Measurements from ENCODE around the gene FHIT. TPM values are rescaled to one million over a fixed set of nuclear protein-coding genes. Genes with fewer than 3 reads are reported as not detected.
"Not testable (repeated sequence)": the region's sequence is repeated elsewhere in the genome, so short reads cannot be mapped to it uniquely, and the experiment has no call there.

Gene FHIT
- total RNA-seq, 4 donors from 2014 or later, result 7.5 to 20.1 (median 13.5) TPM

DNA sequence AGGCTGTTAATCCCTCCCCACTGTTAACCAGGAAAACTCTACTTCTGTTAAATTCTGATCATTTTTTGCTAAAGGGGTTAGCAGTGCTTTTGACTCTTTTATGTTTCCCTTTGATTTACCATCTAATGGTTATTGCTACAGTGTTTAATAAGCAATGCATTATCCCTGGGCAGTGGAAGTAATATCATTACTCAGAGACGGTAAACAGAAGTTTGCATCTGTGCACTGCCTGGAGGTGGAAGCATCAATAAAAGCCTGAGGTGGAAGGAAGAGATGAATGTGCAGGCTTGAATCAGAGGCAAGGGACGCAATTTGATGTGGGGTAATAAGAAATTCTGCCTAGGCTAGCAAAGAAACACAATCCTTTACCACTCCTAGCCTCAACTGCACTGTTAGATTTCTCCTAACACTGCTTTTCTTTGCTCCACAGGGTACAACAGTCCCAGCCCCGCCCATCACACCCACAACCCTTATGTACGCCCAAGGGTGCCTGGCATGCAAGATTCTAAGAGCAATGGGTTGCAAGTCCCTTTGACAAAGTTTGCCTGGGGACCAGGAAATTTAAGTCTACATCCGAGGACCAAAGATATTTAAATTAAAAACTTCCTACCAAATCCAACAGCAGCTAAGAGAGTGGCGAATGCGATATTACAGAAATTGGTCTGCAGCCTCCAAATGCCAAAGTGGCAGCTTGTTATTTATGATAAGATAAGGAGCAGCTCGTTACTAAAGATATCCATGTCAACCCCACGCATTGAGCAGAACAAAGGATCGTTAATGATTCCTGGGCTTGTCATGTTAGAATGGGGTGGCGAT lies 261.4 kb downstream of the FHIT start:
- no peaks in the 10 kb centered on the region for H3K9me3 ChIP-seq
- TF ChIP-seq POLR2AphosphoS5 (IDR thresholded peaks at IDR 0.05) (no peak), POLR2A (IDR thresholded peaks at IDR 0.05) (no peak), EP300 (IDR thresholded peaks at IDR 0.05; ENCODE audit: low read depth) (no peak)
- TF ChIP-seq, protein P1, sequence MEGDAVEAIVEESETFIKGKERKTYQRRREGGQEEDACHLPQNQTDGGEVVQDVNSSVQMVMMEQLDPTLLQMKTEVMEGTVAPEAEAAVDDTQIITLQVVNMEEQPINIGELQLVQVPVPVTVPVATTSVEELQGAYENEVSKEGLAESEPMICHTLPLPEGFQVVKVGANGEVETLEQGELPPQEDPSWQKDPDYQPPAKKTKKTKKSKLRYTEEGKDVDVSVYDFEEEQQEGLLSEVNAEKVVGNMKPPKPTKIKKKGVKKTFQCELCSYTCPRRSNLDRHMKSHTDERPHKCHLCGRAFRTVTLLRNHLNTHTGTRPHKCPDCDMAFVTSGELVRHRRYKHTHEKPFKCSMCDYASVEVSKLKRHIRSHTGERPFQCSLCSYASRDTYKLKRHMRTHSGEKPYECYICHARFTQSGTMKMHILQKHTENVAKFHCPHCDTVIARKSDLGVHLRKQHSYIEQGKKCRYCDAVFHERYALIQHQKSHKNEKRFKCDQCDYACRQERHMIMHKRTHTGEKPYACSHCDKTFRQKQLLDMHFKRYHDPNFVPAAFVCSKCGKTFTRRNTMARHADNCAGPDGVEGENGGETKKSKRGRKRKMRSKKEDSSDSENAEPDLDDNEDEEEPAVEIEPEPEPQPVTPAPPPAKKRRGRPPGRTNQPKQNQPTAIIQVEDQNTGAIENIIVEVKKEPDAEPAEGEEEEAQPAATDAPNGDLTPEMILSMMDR (IDR thresholded peaks at IDR 0.05), result no peak
- DNase-seq, result no peak
- H3K27ac ChIP-seq, result no peak overlapping the region
- H3K27me3 ChIP-seq, result no peaks in the 10 kb centered on the region
- WGBS, 2 donors (ENCODE audit: low coverage in 1 of 2), result 76 to 85% methylated on average over 11 of the region's 11 CpGs
- in situ Hi-C loops (cut with MboI; ENCODE audit: low pct_ligation_motif_present in 1 of 4, low pct_unique_long_range_greater_than_20kb in 1 of 4, low sequenced_read_pairs in 3 of 4), result no loop called here
- H3K4me1 ChIP-seq, result no peaks in the 10 kb centered on the region
- H3K4me3 ChIP-seq, result no peak overlapping the region
- H3K36me3 ChIP-seq, result no peaks in the 10 kb centered on the region
- intact Hi-C loops (cut with DNase I; ENCODE audit: low total_unique reads), result no loop called here

DNA sequence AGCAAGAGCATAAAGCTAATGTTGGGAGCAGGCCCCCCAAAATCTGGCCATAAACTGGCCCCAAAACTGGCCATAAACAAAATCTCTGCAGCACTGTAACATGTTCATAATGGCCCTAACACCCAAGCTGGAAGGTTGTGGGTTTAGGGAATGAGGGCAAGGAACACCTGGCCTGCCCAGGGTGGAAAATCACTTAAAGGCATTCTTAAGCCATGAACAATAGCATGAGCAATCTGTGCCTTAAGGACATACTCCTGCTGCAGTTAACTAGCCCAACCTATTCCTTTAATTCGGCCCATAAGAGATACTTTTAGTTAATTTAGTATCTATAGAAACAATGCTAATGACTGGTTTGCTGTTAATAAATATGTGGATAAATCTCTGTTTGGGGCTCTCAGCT lies 264.1 kb downstream of the FHIT start:
- intact Hi-C loops (cut with DNase I; ENCODE audit: low total_unique reads); H3K4me1 ChIP-seq; in situ Hi-C loops (cut with MboI; ENCODE audit: low pct_ligation_motif_present in 1 of 4, low pct_unique_long_range_greater_than_20kb in 1 of 4, low sequenced_read_pairs in 3 of 4); H3K27ac ChIP-seq; H3K4me3 ChIP-seq; H3K9me3 ChIP-seq; H3K27me3 ChIP-seq; H3K36me3 ChIP-seq; DNase-seq: not testable (repeated sequence)
- 100% methylated on average over 1 of the region's 1 CpG for WGBS, 2 donors (ENCODE audit: low coverage in 1 of 2)

- H3K27ac ChIP-seq, result no peak overlapping the region
- H3K27me3 ChIP-seq, result no peaks in the 10 kb centered on the region
- no peaks in the 10 kb centered on the region for H3K9me3 ChIP-seq
- intact Hi-C loops (cut with DNase I; ENCODE audit: low total_unique reads) (no loop called here), in situ Hi-C loops (cut with MboI; ENCODE audit: low pct_ligation_motif_present in 1 of 4, low pct_unique_long_range_greater_than_20kb in 1 of 4, low sequenced_read_pairs in 3 of 4) (no loop called here)
- H3K4me3 ChIP-seq, result no peak overlapping the region
- 92 to 95% methylated on average over 3 of the region's 3 CpGs for WGBS, 2 donors (ENCODE audit: low coverage in 1 of 2)
- H3K4me1 ChIP-seq, result no peaks in the 10 kb centered on the region
- TF ChIP-seq POLR2A (IDR thresholded peaks at IDR 0.05), result no peak
- TF ChIP-seq EP300 (IDR thresholded peaks at IDR 0.05; ENCODE audit: low read depth), result no peak
- TF ChIP-seq, protein P1 (IDR thresholded peaks at IDR 0.05), result no peak
- no peak for TF ChIP-seq POLR2AphosphoS5 (IDR thresholded peaks at IDR 0.05)
- no peak for DNase-seq
- no peaks in the 10 kb centered on the region for H3K36me3 ChIP-seq
These were observed 264.7 kb downstream of the FHIT start for GRCh38 chr3:60986552-60986951.

GRCh38 chr3:60983906-60984305 lies 267.3 kb downstream of the FHIT start:
- WGBS, 2 donors (ENCODE audit: low coverage in 1 of 2), result 92 to 100% methylated on average over 1 of the region's 1 CpG
- H3K4me3 ChIP-seq, result no peak overlapping the region

More at GRCh38 chr3:60983906-60984305, 267.3 kb downstream of the FHIT start:
- DNase-seq, result no peak
- no peaks in the 10 kb centered on the region for H3K27me3 ChIP-seq
- TF ChIP-seq EP300 (IDR thresholded peaks at IDR 0.05; ENCODE audit: low read depth), result no peak
- TF ChIP-seq, protein P1 (IDR thresholded peaks at IDR 0.05), result no peak
- TF ChIP-seq POLR2AphosphoS5 (IDR thresholded peaks at IDR 0.05), result no peak
- no peak for TF ChIP-seq POLR2A (IDR thresholded peaks at IDR 0.05)
- no peaks in the 10 kb centered on the region for H3K9me3 ChIP-seq
- H3K4me1 ChIP-seq, result no peaks in the 10 kb centered on the region
- no peaks in the 10 kb centered on the region for H3K36me3 ChIP-seq
- no peak overlapping the region for H3K27ac ChIP-seq
- intact Hi-C loops (cut with DNase I; ENCODE audit: low total_unique reads) (no loop called here), in situ Hi-C loops (cut with MboI; ENCODE audit: low pct_ligation_motif_present in 1 of 4, low pct_unique_long_range_greater_than_20kb in 1 of 4, low sequenced_read_pairs in 3 of 4) (no loop called here)

All from transverse colon (tissue), 4 donors.